Suprapubic skin (tissue), 4 donors: ENCODE results near the gene CHRND.

ENCODE experiments used
- EP300 ChIP-seq: sonication (generic); formaldehyde crosslinking; IDR thresholded peaks from one replicate; pipeline ENCODE4 v1.6.1; 2017; ENCODE audit warnings: antibody characterized with exemption
- POLR2A ChIP-seq, 2 donors: fragments of 450-650 bp; IDR thresholded peaks; one replicate each; pipeline ENCODE4 v1.6.1; 2017; ENCODE audit warnings: antibody characterized with exemption in 2 of 2, mild to moderate bottlenecking in 2 of 2, moderate library complexity in 2 of 2
- POLR2AphosphoS5 ChIP-seq, 3 donors: sonication (generic); formaldehyde crosslinking; IDR thresholded peaks; one replicate each; pipeline ENCODE4 v1.6.1; 2017; ENCODE audit warnings: antibody characterized with exemption in 3 of 3
- TF ChIP-seq, protein P1 (sequence below), 2 donors: fragments of 200-600 bp in 1 of 2; fragments of 450-650 bp in 1 of 2; sonication (generic) in 1 of 2; IDR thresholded peaks; one replicate each; pipeline ENCODE4 v1.5.1; 2016 to 2019; ENCODE audit warnings: antibody characterized with exemption in 2 of 2, mild to moderate bottlenecking in 1 of 2, moderate library complexity in 1 of 2

DNA sequence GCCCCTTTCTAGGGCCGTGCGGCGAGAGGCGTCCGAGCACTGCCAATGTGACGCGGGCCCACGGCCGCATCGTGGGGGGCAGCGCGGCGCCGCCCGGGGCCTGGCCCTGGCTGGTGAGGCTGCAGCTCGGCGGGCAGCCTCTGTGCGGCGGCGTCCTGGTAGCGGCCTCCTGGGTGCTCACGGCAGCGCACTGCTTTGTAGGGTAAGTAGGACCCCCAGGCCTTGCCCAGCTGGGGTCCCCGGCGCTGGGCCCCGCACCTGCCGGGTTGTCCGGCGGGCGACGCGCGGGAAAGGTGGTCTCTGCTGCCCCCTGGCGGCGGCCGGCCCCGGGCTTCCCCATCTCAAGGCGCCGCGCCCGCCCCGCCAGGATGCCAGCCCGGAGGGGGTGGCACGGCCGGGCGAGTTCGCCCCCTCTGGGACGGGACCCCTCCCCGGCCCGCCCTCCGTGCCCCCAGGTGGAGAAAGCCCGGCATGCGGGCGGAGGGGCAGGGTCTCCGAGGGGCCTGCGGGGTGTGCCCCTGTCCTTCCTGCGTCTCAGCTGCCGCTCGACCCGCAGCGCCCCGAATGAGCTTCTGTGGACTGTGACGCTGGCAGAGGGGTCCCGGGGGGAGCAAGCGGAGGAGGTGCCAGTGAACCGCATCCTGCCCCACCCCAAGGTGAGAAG lies 3.9 kb upstream of the CHRND start:
- TF ChIP-seq POLR2A (IDR thresholded peaks at IDR 0.05) = no peak
- TF ChIP-seq, protein P1, sequence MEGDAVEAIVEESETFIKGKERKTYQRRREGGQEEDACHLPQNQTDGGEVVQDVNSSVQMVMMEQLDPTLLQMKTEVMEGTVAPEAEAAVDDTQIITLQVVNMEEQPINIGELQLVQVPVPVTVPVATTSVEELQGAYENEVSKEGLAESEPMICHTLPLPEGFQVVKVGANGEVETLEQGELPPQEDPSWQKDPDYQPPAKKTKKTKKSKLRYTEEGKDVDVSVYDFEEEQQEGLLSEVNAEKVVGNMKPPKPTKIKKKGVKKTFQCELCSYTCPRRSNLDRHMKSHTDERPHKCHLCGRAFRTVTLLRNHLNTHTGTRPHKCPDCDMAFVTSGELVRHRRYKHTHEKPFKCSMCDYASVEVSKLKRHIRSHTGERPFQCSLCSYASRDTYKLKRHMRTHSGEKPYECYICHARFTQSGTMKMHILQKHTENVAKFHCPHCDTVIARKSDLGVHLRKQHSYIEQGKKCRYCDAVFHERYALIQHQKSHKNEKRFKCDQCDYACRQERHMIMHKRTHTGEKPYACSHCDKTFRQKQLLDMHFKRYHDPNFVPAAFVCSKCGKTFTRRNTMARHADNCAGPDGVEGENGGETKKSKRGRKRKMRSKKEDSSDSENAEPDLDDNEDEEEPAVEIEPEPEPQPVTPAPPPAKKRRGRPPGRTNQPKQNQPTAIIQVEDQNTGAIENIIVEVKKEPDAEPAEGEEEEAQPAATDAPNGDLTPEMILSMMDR (IDR thresholded peaks at IDR 0.05) = peak in 1 of 2 donors; percentile 96
- no peak for TF ChIP-seq EP300
- TF ChIP-seq POLR2AphosphoS5 (IDR thresholded peaks at IDR 0.05) = no peak
